K562 (cell line): ENCODE results near the gene PLCB4. TPM values are rescaled to one million over a fixed set of nuclear protein-coding genes. Genes with fewer than 3 reads are reported as not detected.

Experiments
- ATAC-seq: fragments of 200-7000 bp; cut with Tn5 transposase; 3 replicates; pipeline ENCODE4 v1.9.1; 2020; ENCODE audit warnings: moderate library complexity
- BruUV-seq: library from RNA; stranded (reverse); fragments of 400-500 nt; replicated peaks from 2 replicates; lab custom pipeline; 2021; lab: Mats Ljungman, UMichigan
- CTCF ChIA-PET: fragments of 300-600 bp; formaldehyde crosslinking; extraction: SDS; loops from one replicate; lab custom pipeline; 2021; ENCODE audit warnings: low intra/inter-chr PET ratio; lab: Yijun Ruan, JAX
- POLR2A ChIA-PET: fragments of 300-600, 350-650 bp; sonication (Branson Sonifier 250); formaldehyde crosslinking; extraction: SDS; loops from one replicate; lab custom pipeline; 2021; ENCODE audit warnings: antibody characterized with exemption, inconsistent platforms; lab: Yijun Ruan, JAX
- DNase-seq, 4 experiments: peaks; one replicate each; pipeline versions ENCODE4 v3.0.0 to v3.0.0-alpha.2; 2011 to 2018; ENCODE audit warnings: low spot score in 3 of 4, mixed read lengths in 3 of 4; ENCODE audit errors: extremely low read depth in 1 of 4
- FAIRE-seq: peaks from 2 replicates; lab custom pipeline; 2011; peaks lifted over from hg19 to GRCh38; lab: Jason Lieb, UNC
- H2AFZ ChIP-seq: 2 replicates; pipeline ENCODE4 v1.6.0; 2011; ENCODE audit warnings: low read depth, low read length, control low read depth, inconsistent platforms
- H3K27ac ChIP-seq: fragments of 200-600 bp; 3 replicates; pipeline ENCODE4 v1.8.0; 2011; ENCODE audit warnings: low read depth, mild to moderate bottlenecking, control low read depth, inconsistent platforms, low read length, moderate library complexity, mixed read lengths; ENCODE audit errors: extremely low read depth
- H3K27me3 ChIP-seq, 2 experiments: fragments of 300-600 bp in 1 of 2; 2 replicates in 1 of 2; 3 replicates in 1 of 2; pipeline versions ENCODE4 v1.6.0 to v1.8.0; 2011; ENCODE audit warnings: inconsistent platforms in 2 of 2, low read length in 2 of 2, mild to moderate bottlenecking in 1 of 2, mixed read lengths in 1 of 2, moderate library complexity in 1 of 2; ENCODE audit not compliant: control insufficient read depth in 2 of 2, insufficient read depth in 2 of 2
- H3K36me3 ChIP-seq: fragments of 300-600 bp; 3 replicates; pipeline ENCODE4 v1.8.0; 2011; ENCODE audit warnings: mild to moderate bottlenecking, low read length, inconsistent platforms; ENCODE audit not compliant: control insufficient read depth, insufficient read depth
- H3K4me1 ChIP-seq, 2 experiments: fragments of 200-600 bp in 1 of 2; replicated peaks in 1 of 2; 2 replicates in 1 of 2; 3 replicates in 1 of 2; pipeline versions ENCODE4 v1.5.1 to v1.8.0; 2011; ENCODE audit warnings: inconsistent platforms in 2 of 2, low read length in 2 of 2, mild to moderate bottlenecking in 1 of 2, mixed read lengths in 1 of 2, moderate library complexity in 1 of 2; ENCODE audit not compliant: control insufficient read depth in 2 of 2, insufficient read depth in 2 of 2
- H3K4me2 ChIP-seq: 2 replicates; pipeline ENCODE4 v1.6.1; 2011; ENCODE audit warnings: low read length, control low read depth, inconsistent platforms, mixed read lengths; ENCODE audit not compliant: insufficient read depth
- H3K4me3 ChIP-seq: fragments of 200-600 bp; sonication (generic), shearing (Covaris generic); 2 replicates; pipeline ENCODE4 v1.5.1; 2016; ENCODE audit warnings: control low read depth, inconsistent platforms
- H3K79me2 ChIP-seq: fragments of 200-600 bp; 3 replicates; pipeline ENCODE4 v1.8.0; 2011; ENCODE audit warnings: low read length, inconsistent platforms; ENCODE audit not compliant: control insufficient read depth, insufficient read depth
- H3K9ac ChIP-seq, 2 experiments: 2 replicates each; pipeline versions ENCODE4 v1.6.0 to v1.6.1; 2011; ENCODE audit warnings: low read depth in 2 of 2, low read length in 2 of 2, control low read depth in 1 of 2, inconsistent platforms in 1 of 2, mild to moderate bottlenecking in 1 of 2, mixed read lengths in 1 of 2; ENCODE audit not compliant: insufficient read depth in 1 of 2
- H3K9me1 ChIP-seq: one replicate; pipeline ENCODE4 v1.6.0; 2011; ENCODE audit warnings: inconsistent platforms, mild to moderate bottlenecking, low read length, moderate library complexity; ENCODE audit not compliant: control insufficient read depth, insufficient read depth
- H3K9me3 ChIP-seq: replicated peaks from 2 replicates; pipeline ENCODE4 v1.5.1; 2011; ENCODE audit warnings: low read depth, low read length, inconsistent platforms; ENCODE audit not compliant: control insufficient read depth, insufficient read depth
- H4K20me1 ChIP-seq: replicated peaks from 2 replicates; pipeline ENCODE4 v1.6.1; 2011; ENCODE audit warnings: low read length, inconsistent platforms, mixed read lengths; ENCODE audit not compliant: control insufficient read depth, insufficient read depth
- BDP1 ChIP-seq: IDR thresholded peaks from 3 replicates; pipeline ENCODE4 v1.6.1; 2011; ENCODE audit not compliant: insufficient read length, insufficient read depth
- BRF1 ChIP-seq: IDR thresholded peaks from 3 replicates; pipeline ENCODE4 v1.6.1; 2011; ENCODE audit warnings: borderline replicate concordance, mild to moderate bottlenecking; ENCODE audit not compliant: insufficient read length; ENCODE audit errors: extremely low read depth
- CHCHD3 ChIP-seq: fragments of 250-450 bp; sonication (Bioruptor Pico); IDR thresholded peaks from 2 replicates; pipeline ENCODE4 v2.1.2; 2022; ENCODE audit warnings: mild to moderate bottlenecking
- ELF4 ChIP-seq: fragments of 450-650 bp; formaldehyde crosslinking; IDR thresholded peaks from 2 replicates; pipeline ENCODE4 v1.4.0; 2022; ENCODE audit warnings: missing genetic modification characterization
- HOXB6 ChIP-seq: fragments of 250-450 bp; sonication (Bioruptor Pico); IDR thresholded peaks from 2 replicates; pipeline ENCODE4 v1.5.1; 2022; ENCODE audit warnings: mild to moderate bottlenecking, borderline replicate concordance
- MYC ChIP-seq, 2 experiments: fragments of 250-450 bp in 1 of 2; sonication (Bioruptor Pico) in 1 of 2; IDR thresholded peaks; 2 replicates each; pipeline versions ENCODE4 v1.5.1 to v1.6.1; 2012 to 2021; ENCODE audit warnings: low read depth in 2 of 2, borderline replicate concordance in 1 of 2, improper control_type of control experiment in 1 of 2, low read length in 1 of 2, mild to moderate bottlenecking in 1 of 2, moderate library complexity in 1 of 2
- NCOR1 ChIP-seq: fragments of 450-650 bp; IDR thresholded peaks from 2 replicates; pipeline ENCODE4 v1.6.1; 2016; ENCODE audit warnings: mild to moderate bottlenecking, moderate library complexity
- PRPF4 ChIP-seq: fragments of 200-400 bp; formaldehyde crosslinking; IDR thresholded peaks from one replicate; pipeline ENCODE4 v1.6.1; 2017; ENCODE audit warnings: low read length, low read depth, mild to moderate bottlenecking; ENCODE audit not compliant: insufficient read depth, poor library complexity, severe bottlenecking
- RBM14 ChIP-seq: fragments of 200-400 bp; formaldehyde crosslinking; IDR thresholded peaks from 2 replicates; pipeline ENCODE4 v1.6.1; 2018; ENCODE audit warnings: low read depth, mild to moderate bottlenecking, low read length, moderate library complexity, borderline replicate concordance; ENCODE audit not compliant: insufficient read depth
- RCOR1 ChIP-seq, 2 experiments: IDR thresholded peaks; 2 replicates each; pipeline ENCODE4 v1.6.1; 2012; ENCODE audit warnings: low read depth in 2 of 2, low read length in 2 of 2, borderline replicate concordance in 1 of 2, improper control_type of control experiment in 1 of 2
- RUNX1 ChIP-seq: sonication (generic); IDR thresholded peaks from 2 replicates; pipeline ENCODE4 v1.6.1; 2016; ENCODE audit warnings: antibody characterized with exemption, low read depth
- XRCC5 ChIP-seq: fragments of 200-400 bp; formaldehyde crosslinking; IDR thresholded peaks from 2 replicates; pipeline ENCODE4 v1.6.1; 2017; ENCODE audit warnings: low read depth, mild to moderate bottlenecking, low read length
- ZBTB43 ChIP-seq: sonication (generic); formaldehyde crosslinking; IDR thresholded peaks from 2 replicates; pipeline ENCODE4 v1.8.0; 2023; ENCODE audit warnings: mild to moderate bottlenecking, missing genetic modification reagents
- ZNF140 ChIP-seq: fragments of 250-450 bp; sonication (Bioruptor Pico); IDR thresholded peaks from 2 replicates; pipeline ENCODE4 v1.8.0; 2021; ENCODE audit warnings: moderate library complexity, mild to moderate bottlenecking, inconsistent platforms
- WGBS: fragments of 100-300 bp; shearing (Covaris generic); methylation state at CpG from one replicate; pipeline ENCODE4 v1.1.6; 2016; ENCODE audit warnings: low coverage, mixed read lengths; ENCODE audit not compliant: insufficient coverage; ENCODE audit errors: missing lambda C conversion rate; 5-methylcytosine and 5-hydroxymethylcytosine counted together
- in situ Hi-C: fragments of 300-500 bp; cut with MboI; formaldehyde crosslinking; loops from 4 replicates; pipeline ENCODE4 v1.15.0; 2018; ENCODE audit warnings: inconsistent platforms, mixed read lengths
- intact Hi-C: fragments of 100-400 bp; cut with micrococcal nuclease; formaldehyde crosslinking; loops from 2 replicates; pipeline ENCODE4 v1.14.2; 2022
- polyA plus RNA-seq, 8 experiments: library from polyadenylated mRNA; depleted of rRNA in 4 of 8; stranded (reverse) in 5 of 8; unstranded in 3 of 8; fragments of >200 nt; fragmentation: Nextera tagmentation in 2 of 8; fragmentation: Illumina TruSeq in 1 of 8; extraction: Ambion mirVana in 2 of 8; extraction: Trizol in 1 of 8; gene quantifications; 2 replicates each; pipeline versions ENCODE4 v1.2.1 to v1.2.3, GENCODE V29; 2011 to 2014; ENCODE audit warnings: inconsistent platforms in 1 of 8, missing spikeins in 1 of 8
- total RNA-seq, 7 experiments: library from RNA; depleted of rRNA in 6 of 7; stranded (reverse); fragments of >200 nt in 6 of 7; fragmentation: Illumina TruSeq in 2 of 7; extraction: Trizol in 2 of 7; gene quantifications; 2 replicates each; pipeline versions ENCODE4 v1.2.1 to v1.2.3, GENCODE V29; 2011 to 2021; ENCODE audit warnings: low replicate concordance in 1 of 7
- TF ChIP-seq, protein P1 (sequence below): IDR thresholded peaks from 2 replicates; pipeline ENCODE4 v1.6.1; 2012; ENCODE audit warnings: low read depth, low read length, improper control_type of control experiment, borderline replicate concordance
- TF ChIP-seq, protein P2 (sequence below): fragments of 250-450 bp; sonication (Bioruptor Pico); IDR thresholded peaks from 2 replicates; pipeline ENCODE4 v1.4.0; 2020; ENCODE audit warnings: borderline replicate concordance

Gene PLCB4
- total and polyA plus RNA-seq, 9 of the 15 experiments (the other 6 are each of a cell fraction or from before 2014, with no cell fraction given): 0.20 to 2.9 (median 0.52) TPM

GRCh38 chr20:9121211-9121610 is 52.3 kb downstream of the PLCB4 start (continued):
- TF ChIP-seq, protein P1, sequence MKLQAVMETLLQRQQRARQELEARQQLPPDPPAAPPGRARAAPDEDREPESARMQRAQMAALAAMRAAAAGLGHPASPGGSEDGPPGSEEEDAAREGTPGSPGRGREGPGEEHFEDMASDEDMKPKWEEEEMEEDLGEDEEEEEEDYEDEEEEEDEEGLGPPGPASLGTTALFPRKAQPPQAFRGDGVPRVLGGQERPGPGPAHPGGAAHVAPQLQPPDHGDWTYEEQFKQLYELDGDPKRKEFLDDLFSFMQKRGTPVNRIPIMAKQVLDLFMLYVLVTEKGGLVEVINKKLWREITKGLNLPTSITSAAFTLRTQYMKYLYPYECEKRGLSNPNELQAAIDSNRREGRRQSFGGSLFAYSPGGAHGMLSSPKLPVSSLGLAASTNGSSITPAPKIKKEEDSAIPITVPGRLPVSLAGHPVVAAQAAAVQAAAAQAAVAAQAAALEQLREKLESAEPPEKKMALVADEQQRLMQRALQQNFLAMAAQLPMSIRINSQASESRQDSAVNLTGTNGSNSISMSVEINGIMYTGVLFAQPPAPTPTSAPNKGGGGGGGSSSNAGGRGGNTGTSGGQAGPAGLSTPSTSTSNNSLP: no peak
- TF ChIP-seq ZNF140 (no peak), RCOR1 (IDR thresholded peaks at IDR 0.05; ENCODE audit: borderline replicate concordance in 1 of 2, low read depth in 2 of 2, low read length in 2 of 2) (no peak), NCOR1 (no peak), CHCHD3 (CRISPR knock-in tag) (no peak), RUNX1 (no peak)
- TF ChIP-seq, all 486 proteins: peak for 0

DNA sequence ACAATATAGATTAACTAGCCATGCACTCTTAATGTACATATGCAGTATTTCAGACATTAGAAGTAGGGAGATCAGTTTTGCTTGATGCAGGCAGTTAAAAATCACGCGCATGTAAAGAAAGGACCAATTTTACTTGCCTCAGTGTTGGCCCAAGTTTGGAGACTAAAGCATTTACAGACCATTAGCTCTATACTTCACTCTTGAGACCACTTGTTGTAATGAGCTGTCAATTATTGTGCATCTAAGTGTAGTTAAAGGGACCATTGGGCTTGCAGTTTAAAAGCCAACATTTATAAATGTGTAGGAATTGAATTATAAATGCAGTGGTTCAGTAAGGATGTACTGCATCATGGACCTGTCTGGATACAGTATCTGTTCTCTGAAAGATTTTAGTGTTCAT is 53.7 kb downstream of the PLCB4 start:
- H3K36me3 ChIP-seq: no peaks in the 10 kb centered on the region
- in situ Hi-C loops: no loop called here
- H3K4me1 ChIP-seq: no peaks in the 10 kb centered on the region
- H3K4me3 ChIP-seq: no peak overlapping the region
- intact Hi-C loops: no loop called here
- no peaks in the 10 kb centered on the region for H3K79me2 ChIP-seq
- 51% methylated on average over 2 of the region's 2 CpGs for WGBS
- FAIRE-seq (no peak), ATAC-seq (no peak), DNase-seq (no peak)
- H3K9ac ChIP-seq: no peak overlapping the region
- no peaks in the 10 kb centered on the region for H4K20me1 ChIP-seq
- H2AFZ ChIP-seq: no peak overlapping the region
- POLR2A ChIA-PET: no interaction called here
- H3K9me1 ChIP-seq: no peaks in the 10 kb centered on the region
- no peak overlapping the region for H3K4me2 ChIP-seq
- no peaks in the 10 kb centered on the region for H3K27me3 ChIP-seq
- CTCF ChIA-PET: no interaction called here
- H3K27ac ChIP-seq: no peak overlapping the region
- BruUV-seq: no TSS peak
- H3K9me3 ChIP-seq: no peaks in the 10 kb centered on the region
- TF ChIP-seq, protein P2, sequence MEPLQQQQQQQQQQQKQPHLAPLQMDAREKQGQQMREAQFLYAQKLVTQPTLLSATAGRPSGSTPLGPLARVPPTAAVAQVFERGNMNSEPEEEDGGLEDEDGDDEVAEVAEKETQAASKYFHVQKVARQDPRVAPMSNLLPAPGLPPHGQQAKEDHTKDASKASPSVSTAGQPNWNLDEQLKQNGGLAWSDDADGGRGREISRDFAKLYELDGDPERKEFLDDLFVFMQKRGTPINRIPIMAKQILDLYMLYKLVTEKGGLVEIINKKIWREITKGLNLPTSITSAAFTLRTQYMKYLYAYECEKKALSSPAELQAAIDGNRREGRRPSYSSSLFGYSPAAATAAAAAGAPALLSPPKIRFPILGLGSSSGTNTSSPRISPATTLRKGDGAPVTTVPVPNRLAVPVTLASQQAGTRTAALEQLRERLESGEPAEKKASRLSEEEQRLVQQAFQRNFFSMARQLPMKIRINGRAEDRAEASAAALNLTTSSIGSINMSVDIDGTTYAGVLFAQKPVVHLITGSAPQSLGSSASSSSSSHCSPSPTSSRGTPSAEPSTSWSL: no peak
- TF ChIP-seq HOXB6 (CRISPR knock-in tag) (no peak), RBM14 (no peak), ZBTB43 (CRISPR knock-in tag) (no peak), PRPF4 (no peak), MYC (IDR thresholded peaks at IDR 0.05; ENCODE audit: low read depth, low read length) (no peak), MYC (CRISPR knock-in tag; IDR thresholded peaks at IDR 0.05; ENCODE audit: borderline replicate concordance, low read depth) (no peak), XRCC5 (no peak), BRF1 (no peak), BDP1 (no peak), ELF4 (CRISPR knock-in tag) (no peak)
